Caco-2 (cell line): ENCODE data around the gene ELP4. TPM values are rescaled to one million over a fixed set of nuclear protein-coding genes. Genes with fewer than 3 reads are reported as not detected.

Experiments used
- BruUV-seq: library from RNA; stranded (reverse); fragments of 400-500 nt; replicated peaks from 2 replicates; lab custom pipeline; 2021; lab: Mats Ljungman, UMichigan
- CTCF ChIA-PET: fragments of 300-600 bp; sonication (Branson Sonifier 250); formaldehyde crosslinking; loops from one replicate; lab custom pipeline; 2022; ENCODE audit warnings: antibody characterized with exemption; lab: Charles Lee
- POLR2A ChIA-PET: fragments of 300-600 bp; sonication (Branson Sonifier 250); formaldehyde crosslinking; loops from one replicate; lab custom pipeline; 2022; ENCODE audit warnings: antibody characterized with exemption; lab: Charles Lee
- DNase-seq, 2 experiments: peaks; one replicate each; pipeline versions ENCODE4 v3.0.0 to v3.0.0-alpha.2; 2020 to 2022
- H3K27me3 ChIP-seq: replicated peaks from 2 replicates; pipeline ENCODE4 v1.6.0; 2011; ENCODE audit warnings: low read length; ENCODE audit not compliant: control insufficient read depth, insufficient read depth
- H3K36me3 ChIP-seq: 2 replicates; pipeline ENCODE4 v1.5.1; 2011; ENCODE audit warnings: low read length; ENCODE audit not compliant: control insufficient read depth, insufficient read depth
- H3K4me1 ChIP-seq: fragments of 250-450 bp; sonication (Bioruptor Pico); 2 replicates; pipeline ENCODE4 v1.5.1; 2020; ENCODE audit warnings: mild to moderate bottlenecking
- H3K4me3 ChIP-seq: 2 replicates; pipeline ENCODE4 v1.5.1; 2011; ENCODE audit warnings: low read depth, mild to moderate bottlenecking, control low read depth, low read length
- H3K9me3 ChIP-seq: fragments of 250-450 bp; sonication (Bioruptor Pico); 2 replicates; pipeline ENCODE4 v1.5.1; 2020; ENCODE audit warnings: mild to moderate bottlenecking, moderate library complexity
- H3K27ac Mint-ChIP-seq: one replicate; pipeline ENCODE4 v1.8.0; 2022; ENCODE audit warnings: mixed read lengths; ENCODE audit not compliant: unreplicated experiment
- H3K27me3 Mint-ChIP-seq: one replicate; pipeline ENCODE4 v1.8.0; 2022; ENCODE audit warnings: mixed read lengths; ENCODE audit not compliant: insufficient read depth, unreplicated experiment
- H3K36me3 Mint-ChIP-seq: one replicate; pipeline ENCODE4 v1.8.0; 2022; ENCODE audit warnings: mild to moderate bottlenecking, mixed read lengths; ENCODE audit not compliant: insufficient read depth, unreplicated experiment
- H3K4me1 Mint-ChIP-seq: one replicate; pipeline ENCODE4 v1.8.0; 2022; ENCODE audit warnings: low read depth, mixed read lengths; ENCODE audit not compliant: unreplicated experiment
- H3K4me3 Mint-ChIP-seq: one replicate; pipeline ENCODE4 v1.8.0; 2022; ENCODE audit warnings: mild to moderate bottlenecking, moderate library complexity, mixed read lengths; ENCODE audit not compliant: unreplicated experiment
- H3K9me3 Mint-ChIP-seq: one replicate; pipeline ENCODE4 v1.8.0; 2022; ENCODE audit warnings: mixed read lengths; ENCODE audit not compliant: unreplicated experiment
- intact Hi-C: fragments of 100-400 bp; cut with micrococcal nuclease; formaldehyde crosslinking; loops from one replicate; pipeline ENCODE4 v1.10.0; 2022; ENCODE audit not compliant: unreplicated experiment
- total RNA-seq: library from RNA; stranded (reverse); gene quantifications from 2 replicates; pipeline ENCODE4 v1.2.3, GENCODE V29; 2022
- TF ChIP-seq, protein P1 (sequence below), 2 experiments: fragments of 200-600 bp in 1 of 2; IDR thresholded peaks; 1 replicate in 1 of 2; 2 replicates in 1 of 2; pipeline versions ENCODE4 v1.5.1 to v1.8.0; 2011 to 2022; ENCODE audit warnings: antibody characterized with exemption in 1 of 2, control low read depth in 1 of 2, inconsistent platforms in 1 of 2, low read depth in 1 of 2, low read length in 1 of 2, mild to moderate bottlenecking in 1 of 2, moderate library complexity in 1 of 2; ENCODE audit not compliant: insufficient read depth in 1 of 2, severe bottlenecking in 1 of 2, unreplicated experiment in 1 of 2

Gene ELP4
- total RNA-seq, 1 experiment from 2014 or later = 18.8 TPM

DNA sequence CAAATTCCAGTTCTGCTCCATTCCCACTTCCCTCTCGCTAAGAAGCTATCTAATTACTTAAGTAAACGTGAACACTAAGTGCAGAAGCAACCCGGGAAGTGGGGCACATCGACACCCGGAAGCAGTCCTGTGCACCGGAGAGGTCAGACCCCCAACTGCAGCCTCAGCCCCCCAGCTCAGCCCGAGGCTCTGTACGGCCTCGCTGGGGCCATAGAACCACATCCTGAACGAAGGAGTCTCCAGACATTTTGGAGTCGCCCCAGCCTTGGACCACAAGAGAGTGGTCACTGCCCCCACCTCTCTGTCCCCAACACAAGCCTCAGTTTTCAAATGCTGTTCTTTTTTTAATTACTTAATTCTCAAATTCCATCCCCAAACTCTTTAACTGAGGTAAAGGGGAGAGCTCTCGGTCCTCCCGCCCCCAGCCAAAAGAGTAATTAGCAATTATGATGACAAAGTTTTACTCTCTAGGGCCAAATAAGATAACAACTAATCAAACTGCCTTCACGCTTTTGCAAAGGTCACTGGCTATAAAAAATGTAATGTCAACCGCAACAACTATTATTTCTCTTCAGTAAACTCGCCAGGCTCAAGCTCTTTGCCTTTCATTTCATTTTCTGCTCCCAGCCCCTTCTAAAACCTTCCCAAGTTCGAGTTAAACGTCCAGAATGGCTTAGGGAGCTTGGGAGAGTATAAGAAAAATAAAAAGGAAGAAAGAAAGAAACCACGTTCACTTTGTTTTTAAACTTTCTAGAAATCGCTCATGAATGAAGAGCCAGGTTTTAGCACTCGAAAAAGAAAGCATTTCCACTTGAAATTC is 299.4 kb downstream of the ELP4 start:
- Mint-ChIP-seq H3K27ac (no peak overlapping the region), H3K36me3 (peaks cover 16% of the 10 kb centered on the region), H3K4me3 (peak overlapping the region; percentile 88), H3K4me1 (peaks cover 21% of the 10 kb centered on the region), H3K27me3 (peaks cover 47% of the 10 kb centered on the region), H3K9me3 (no peaks in the 10 kb centered on the region)
- intact Hi-C loops = no loop called here
- CTCF ChIA-PET = no interaction called here
- peaks cover 27% of the 10 kb centered on the region for H3K4me1 ChIP-seq
- H3K4me3 ChIP-seq = no peak overlapping the region
- H3K36me3 ChIP-seq = no peaks in the 10 kb centered on the region; the same call in 1 of the 2 replicates
- TF ChIP-seq, protein P1, sequence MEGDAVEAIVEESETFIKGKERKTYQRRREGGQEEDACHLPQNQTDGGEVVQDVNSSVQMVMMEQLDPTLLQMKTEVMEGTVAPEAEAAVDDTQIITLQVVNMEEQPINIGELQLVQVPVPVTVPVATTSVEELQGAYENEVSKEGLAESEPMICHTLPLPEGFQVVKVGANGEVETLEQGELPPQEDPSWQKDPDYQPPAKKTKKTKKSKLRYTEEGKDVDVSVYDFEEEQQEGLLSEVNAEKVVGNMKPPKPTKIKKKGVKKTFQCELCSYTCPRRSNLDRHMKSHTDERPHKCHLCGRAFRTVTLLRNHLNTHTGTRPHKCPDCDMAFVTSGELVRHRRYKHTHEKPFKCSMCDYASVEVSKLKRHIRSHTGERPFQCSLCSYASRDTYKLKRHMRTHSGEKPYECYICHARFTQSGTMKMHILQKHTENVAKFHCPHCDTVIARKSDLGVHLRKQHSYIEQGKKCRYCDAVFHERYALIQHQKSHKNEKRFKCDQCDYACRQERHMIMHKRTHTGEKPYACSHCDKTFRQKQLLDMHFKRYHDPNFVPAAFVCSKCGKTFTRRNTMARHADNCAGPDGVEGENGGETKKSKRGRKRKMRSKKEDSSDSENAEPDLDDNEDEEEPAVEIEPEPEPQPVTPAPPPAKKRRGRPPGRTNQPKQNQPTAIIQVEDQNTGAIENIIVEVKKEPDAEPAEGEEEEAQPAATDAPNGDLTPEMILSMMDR (IDR thresholded peaks at IDR 0.05; ENCODE audit: insufficient read depth in 1 of 2, low read depth in 1 of 2, low read length in 1 of 2, severe bottlenecking in 1 of 2, unreplicated experiment in 1 of 2) = no peak
- no peaks in the 10 kb centered on the region for H3K9me3 ChIP-seq
- no TSS peak for BruUV-seq
- H3K27me3 ChIP-seq = peaks cover 17% of the 10 kb centered on the region
- POLR2A ChIA-PET = no interaction called here
- DNase-seq = no peak

DNA sequence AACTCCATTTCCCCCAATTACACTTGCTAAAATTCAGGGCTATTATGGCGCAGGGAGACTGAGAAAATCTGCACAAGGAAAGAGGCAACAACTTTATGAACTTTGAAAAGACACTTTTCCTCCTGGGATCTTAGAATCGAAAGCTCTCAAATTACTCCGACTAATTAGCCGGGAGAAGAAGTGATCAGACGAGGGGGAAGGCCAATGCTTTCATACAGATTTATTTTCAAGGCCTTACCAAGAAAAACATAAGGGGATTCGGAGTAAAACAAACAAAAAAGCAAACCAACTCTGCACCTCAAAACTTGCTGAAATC is 299.9 kb downstream of the ELP4 start:
- no peaks in the 10 kb centered on the region; the same call in 1 of the 2 replicates for H3K36me3 ChIP-seq
- BruUV-seq = no TSS peak
- intact Hi-C loops = no loop called here
- TF ChIP-seq, protein P1 (IDR thresholded peaks at IDR 0.05; ENCODE audit: insufficient read depth in 1 of 2, low read depth in 1 of 2, low read length in 1 of 2, severe bottlenecking in 1 of 2, unreplicated experiment in 1 of 2) = no peak
- H3K4me1 ChIP-seq = peaks cover 27% of the 10 kb centered on the region
- peaks cover 21% of the 10 kb centered on the region for H3K4me1 Mint-ChIP-seq
- ChIA-PET CTCF (no interaction called here), POLR2A (no interaction called here)
- peaks cover 46% of the 10 kb centered on the region for H3K27me3 Mint-ChIP-seq
- H3K4me3 ChIP-seq = no peak overlapping the region
- H3K9me3 Mint-ChIP-seq = no peaks in the 10 kb centered on the region
- peaks cover 16% of the 10 kb centered on the region for H3K36me3 Mint-ChIP-seq
- H3K27me3 ChIP-seq = peaks cover 22% of the 10 kb centered on the region
- DNase-seq = no peak
- H3K27ac Mint-ChIP-seq = no peak overlapping the region
- H3K9me3 ChIP-seq = no peaks in the 10 kb centered on the region
- peak overlapping the region; percentile 88 for H3K4me3 Mint-ChIP-seq

DNA sequence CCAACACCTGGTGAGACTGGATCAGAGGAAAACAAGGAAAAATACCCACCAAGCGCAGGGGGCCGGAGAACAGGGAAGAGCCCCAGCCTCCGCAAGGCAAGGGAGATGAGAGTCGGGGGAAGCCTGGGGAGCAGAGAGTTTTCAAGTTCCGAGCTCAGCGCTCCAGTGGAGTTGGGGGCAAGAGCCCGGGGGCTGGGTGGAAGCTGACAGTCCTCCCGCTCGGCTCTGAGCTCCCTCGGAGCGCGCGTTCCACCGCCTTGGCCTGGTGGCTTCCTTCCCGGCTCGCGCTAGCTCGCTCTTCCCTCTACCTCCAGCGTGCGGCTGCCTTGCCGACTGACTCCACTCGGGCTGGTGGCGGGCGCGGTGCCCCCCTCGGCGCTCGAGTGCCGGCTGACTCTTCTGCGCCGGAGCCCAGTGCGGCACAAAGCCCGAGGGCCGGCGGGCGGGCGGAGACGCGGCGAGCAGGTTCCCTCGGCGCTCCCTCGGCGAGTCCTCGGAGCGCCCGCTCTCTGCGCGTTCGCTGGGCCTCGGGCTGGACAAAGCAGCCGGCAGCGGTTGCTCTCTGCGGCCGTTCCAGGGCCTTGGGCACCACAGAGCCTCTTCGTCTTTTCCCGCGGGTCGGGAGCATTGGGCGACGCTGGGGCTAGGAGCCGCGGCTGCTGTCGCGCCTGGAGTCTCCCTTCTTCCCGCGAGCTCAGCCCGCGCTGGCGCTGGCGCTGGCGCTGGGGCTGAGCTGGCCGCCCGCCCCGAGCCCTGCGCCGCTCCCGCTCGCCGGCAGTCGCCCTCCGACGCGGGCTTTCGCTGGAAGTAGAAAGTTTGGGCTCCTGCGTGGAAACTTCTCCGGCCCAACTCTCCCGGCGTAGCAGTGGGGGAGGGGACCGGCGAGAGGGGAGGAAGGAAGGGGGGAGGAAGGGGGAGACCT is 300.6 kb downstream of the ELP4 start:
- Histone ChIP-seq H3K4me1 (peaks cover 27% of the 10 kb centered on the region), H3K4me3 (peak overlapping the region; percentile 28), H3K27me3 (peaks cover 24% of the 10 kb centered on the region), H3K36me3 (no peaks in the 10 kb centered on the region; the same call in 1 of the 2 replicates), H3K9me3 (no peaks in the 10 kb centered on the region)
- Mint-ChIP-seq H3K4me1 (peaks cover 21% of the 10 kb centered on the region), H3K27me3 (peaks cover 48% of the 10 kb centered on the region), H3K9me3 (no peaks in the 10 kb centered on the region), H3K4me3 (peak overlapping the region; percentile 88), H3K27ac (no peak overlapping the region), H3K36me3 (peaks cover 16% of the 10 kb centered on the region)
- intact Hi-C loops = loop anchor here (10.0 kb wide), 2 partner anchors 305 to 775 kb away; partner anchors contain the start of genes EIF3M, ELP4 and IMMP1L
- peak in 1 of 2 experiments; percentile 46 for DNase-seq
- TF ChIP-seq, protein P1 (IDR thresholded peaks at IDR 0.05; ENCODE audit: insufficient read depth in 1 of 2, low read depth in 1 of 2, low read length in 1 of 2, severe bottlenecking in 1 of 2, unreplicated experiment in 1 of 2) = no peak
- CTCF ChIA-PET = interaction anchor here (0.6 kb wide), 1 partner anchor 413 kb away, joined by 3 read pairs; no protein-coding TSS in a partner anchor
- no TSS peak for BruUV-seq
- POLR2A ChIA-PET = no interaction called here
